Measurements from ENCODE around the gene PRPF6.
A peak's percentile ranks its signal among the peaks of the same experiment; 100 is the strongest.

Gene PRPF6

GRCh38 chr20:64080013-64080812 is 99.3 kb downstream of the PRPF6 start, which contains the start of gene OPRL1:
OPRL1 (plus strand) TSS chr20:64080082; CDS start chr20:64092721, 12,639 bp downstream.
- DNase-seq, result no peak

GRCh38 chr20:64080813-64081623 is 100.1 kb downstream of the PRPF6 start:
- no peak for DNase-seq

GRCh38 chr20:64081624-64081964 is 100.7 kb downstream of the PRPF6 start:
- no peak for DNase-seq

- DNase-seq, result peak; percentile 52
These were observed 101.3 kb downstream of the PRPF6 start for GRCh38 chr20:64082126-64082731.

Measured in hematopoietic multipotent progenitor cell treated with erythropoietin and hydrocortisone succinate and interleukin-3 and kit ligand, for 4 days (in vitro differentiated cells).